HepG2 (cell line): ENCODE measurements around the gene PTGES. TPM values are rescaled to one million over a fixed set of nuclear protein-coding genes. Genes with fewer than 3 reads are reported as not detected.
A peak's percentile ranks its signal among the peaks of the same experiment; 100 is the strongest.

Source experiments
- ATAC-seq: fragments of 200-7000 bp; cut with Tn5 transposase; 3 replicates; pipeline ENCODE4 v1.9.1; 2020; ENCODE audit warnings: mild to moderate bottlenecking, moderate library complexity
- BruUV-seq: library from RNA; stranded (reverse); fragments of 400-500 nt; replicated peaks from 2 replicates; lab custom pipeline; 2021; lab: Mats Ljungman, UMichigan
- CTCF ChIA-PET: fragments of 300-600 bp; formaldehyde crosslinking; extraction: SDS; loops from one replicate; lab custom pipeline; 2021; ENCODE audit warnings: low total read pairs, inconsistent platforms, low intra/inter-chr PET ratio; lab: Yijun Ruan, JAX
- POLR2A ChIA-PET: fragments of 350-600 bp; sonication (Branson Sonifier 250); formaldehyde crosslinking; loops from one replicate; lab custom pipeline; 2020; ENCODE audit warnings: antibody characterized with exemption, inconsistent platforms; lab: Yijun Ruan, JAX
- DNase-seq: peaks from one replicate; pipeline ENCODE4 v3.0.0-alpha.2; 2015; ENCODE audit warnings: low spot score
- FAIRE-seq: peaks from 3 replicates; lab custom pipeline; 2011; peaks lifted over from hg19 to GRCh38; lab: Jason Lieb, UNC
- H2AFZ ChIP-seq: one replicate; pipeline ENCODE4 v1.6.1; 2011; ENCODE audit warnings: low read length, inconsistent platforms
- H3K27ac ChIP-seq: fragments of 300-600 bp; 3 replicates; pipeline ENCODE4 v1.8.0; 2011; ENCODE audit warnings: mixed run types, mild to moderate bottlenecking, mixed read lengths, low read length, inconsistent platforms; ENCODE audit not compliant: insufficient read depth; ENCODE audit errors: extremely low read length
- H3K27me3 ChIP-seq, 2 experiments: fragments of 200-600 bp in 1 of 2; 2 replicates in 1 of 2; 3 replicates in 1 of 2; pipeline versions ENCODE4 v1.6.0 to v1.8.0; 2011; ENCODE audit warnings: low read length in 2 of 2, mild to moderate bottlenecking in 2 of 2, moderate library complexity in 2 of 2, inconsistent platforms in 1 of 2; ENCODE audit not compliant: insufficient read depth in 2 of 2, control insufficient read depth in 1 of 2
- H3K36me3 ChIP-seq, 2 experiments: fragments of 200-600 bp in 1 of 2; replicated peaks in 1 of 2; 2 replicates in 1 of 2; 3 replicates in 1 of 2; pipeline versions ENCODE4 v1.5.1 to v1.8.0; 2011; ENCODE audit warnings: low read length in 2 of 2, inconsistent platforms in 1 of 2; ENCODE audit not compliant: insufficient read depth in 2 of 2, control insufficient read depth in 1 of 2
- H3K4me1 ChIP-seq: 2 replicates; pipeline ENCODE4 v1.5.1; 2012; ENCODE audit warnings: low read length, inconsistent platforms; ENCODE audit not compliant: insufficient read depth
- H3K4me2 ChIP-seq: 2 replicates; pipeline ENCODE4 v1.6.0; 2011; ENCODE audit warnings: low read depth, low read length, inconsistent platforms
- H3K4me3 ChIP-seq, 3 experiments: fragments of 200-600 bp in 1 of 3; sonication (generic), shearing (Covaris generic) in 1 of 3; replicated peaks in 1 of 3; 2 replicates each; pipeline ENCODE4 v1.5.1; 2011 to 2016; ENCODE audit warnings: low read length in 3 of 3, inconsistent platforms in 2 of 3, low read depth in 2 of 3, mild to moderate bottlenecking in 2 of 3, control low read depth in 1 of 3, mixed read lengths in 1 of 3; ENCODE audit not compliant: insufficient read depth in 1 of 3
- H3K79me2 ChIP-seq: one replicate; pipeline ENCODE4 v1.6.1; 2011; ENCODE audit warnings: low read length, inconsistent platforms; ENCODE audit not compliant: insufficient read depth
- H3K9ac ChIP-seq: 2 replicates; pipeline ENCODE4 v1.6.0; 2011; ENCODE audit warnings: mild to moderate bottlenecking, low read depth, low read length, inconsistent platforms; ENCODE audit not compliant: insufficient read depth
- H3K9me3 ChIP-seq: 2 replicates; pipeline ENCODE4 v1.5.1; 2012; ENCODE audit warnings: mild to moderate bottlenecking, low read length
- H4K20me1 ChIP-seq: 2 replicates; pipeline ENCODE4 v1.6.0; 2011; ENCODE audit warnings: inconsistent platforms, mild to moderate bottlenecking, low read length, moderate library complexity; ENCODE audit not compliant: insufficient read depth
- CBX1 ChIP-seq: IDR thresholded peaks from one replicate; pipeline ENCODE4 v1.6.1; 2016; ENCODE audit warnings: antibody characterized with exemption, low read depth
- CEBPZ ChIP-seq: IDR thresholded peaks from 2 replicates; pipeline ENCODE4 v1.6.1; 2012; ENCODE audit warnings: low read length, improper control_type of control experiment
- CENPX ChIP-seq: sonication (generic); formaldehyde crosslinking; IDR thresholded peaks from 2 replicates; pipeline ENCODE4 v1.9.0; 2021; ENCODE audit warnings: mild to moderate bottlenecking, missing genetic modification reagents, moderate library complexity
- DMAP1 ChIP-seq: IDR thresholded peaks from 2 replicates; pipeline ENCODE4 v1.6.1; 2016
- HNF4A ChIP-seq: sonication (generic); formaldehyde crosslinking; IDR thresholded peaks from 2 replicates; pipeline ENCODE4 v1.4.0; 2020; ENCODE audit warnings: missing genetic modification reagents
- ONECUT2 ChIP-seq: sonication (generic); formaldehyde crosslinking; IDR thresholded peaks from 2 replicates; pipeline ENCODE4 v1.4.0; 2020; ENCODE audit warnings: missing genetic modification reagents
- PAXIP1 ChIP-seq: sonication (generic); formaldehyde crosslinking; conservative IDR thresholded peaks from 2 replicates; pipeline ENCODE4 v1.4.0; 2020; ENCODE audit warnings: mild to moderate bottlenecking, missing genetic modification reagents, moderate library complexity
- RFX3 ChIP-seq: IDR thresholded peaks from 2 replicates; pipeline ENCODE4 v1.6.1; 2016; ENCODE audit warnings: missing biosample characterization, missing genetic modification reagents
- RNF2 ChIP-seq: fragments of 450-650 bp; conservative IDR thresholded peaks from 2 replicates; pipeline ENCODE4 v1.6.1; 2016; ENCODE audit warnings: low read depth
- TEAD3 ChIP-seq: optimal IDR thresholded peaks from 2 replicates; pipeline ENCODE3; 2016; ENCODE audit warnings: borderline replicate concordance
- TFE3 ChIP-seq: IDR thresholded peaks from 2 replicates; pipeline ENCODE4 v1.6.1; 2016
- ZBTB46 ChIP-seq: sonication (generic); formaldehyde crosslinking; IDR thresholded peaks from 2 replicates; pipeline ENCODE4 v1.4.0; 2020; ENCODE audit warnings: mild to moderate bottlenecking, missing genetic modification reagents, borderline replicate concordance
- ZMYM3 ChIP-seq: sonication (generic); formaldehyde crosslinking; IDR thresholded peaks from 2 replicates; pipeline ENCODE4 v1.5.1; 2020; ENCODE audit warnings: mild to moderate bottlenecking, missing genetic modification reagents
- ZNF367 ChIP-seq: sonication (generic); formaldehyde crosslinking; IDR thresholded peaks from 2 replicates; pipeline ENCODE4 v1.4.0; 2020; ENCODE audit warnings: missing genetic modification reagents, borderline replicate concordance
- ZNF572 ChIP-seq: sonication (generic); formaldehyde crosslinking; IDR thresholded peaks from 2 replicates; pipeline ENCODE4 v1.5.1; 2020; ENCODE audit warnings: mild to moderate bottlenecking, missing genetic modification reagents
- WGBS: methylation state at CpG from one replicate; pipeline ENCODE4 v1.1.6; 2017; ENCODE audit warnings: low lambda C conversion rate; 5-methylcytosine and 5-hydroxymethylcytosine counted together
- in situ Hi-C: cut with HindIII; loops from 2 replicates; pipeline ENCODE4 v1.10.0; 2017; ENCODE audit warnings: low pct_unique_long_range_greater_than_20kb; ENCODE audit not compliant: extremely low pct_ligation_motif_present
- intact Hi-C: fragments of 100-400 bp; cut with micrococcal nuclease; formaldehyde crosslinking; loops from one replicate; pipeline ENCODE4 v1.10.0; 2022; ENCODE audit not compliant: unreplicated experiment
- polyA plus RNA-seq, 8 experiments: library from polyadenylated mRNA; depleted of rRNA in 3 of 8; stranded (reverse) in 7 of 8; unstranded in 1 of 8; fragments of >200 nt; fragmentation: Illumina TruSeq in 4 of 8; extraction: Trizol in 4 of 8; gene quantifications; 2 replicates each; pipeline versions ENCODE4 v1.2.1 to v1.2.3, GENCODE V29; 2011 to 2016; ENCODE audit warnings: low read depth in 4 of 8, missing spikeins in 1 of 8, mixed read lengths in 1 of 8; ENCODE audit not compliant: insufficient read depth in 1 of 8
- total RNA-seq, 5 experiments: library from RNA; depleted of rRNA; stranded (reverse); fragments of >200 nt; fragmentation: Illumina TruSeq; extraction: Trizol; gene quantifications; 2 replicates each; pipeline ENCODE4 v1.2.3, GENCODE V29; 2016; ENCODE audit warnings: low read depth in 1 of 5

The PTGES gene
- total and polyA plus RNA-seq, 2 of the 13 experiments (the other 11 are each of a cell fraction or from before 2014, with no cell fraction given): 0.07 TPM; not detected in 1

GRCh38 chr9:129761293-129761900, 8.6 kb upstream of the PTGES start:
- ChIA-PET CTCF (no interaction called here), POLR2A (no interaction called here)
- no peak overlapping the region for H3K27ac ChIP-seq
- H3K9me3 ChIP-seq: no peaks in the 10 kb centered on the region
- no peaks in the 10 kb centered on the region for H3K79me2 ChIP-seq
- no peak for FAIRE-seq
- intact Hi-C loops (loop anchor here (1.0 kb wide), 1 partner anchor 16 kb away; no protein-coding TSS in a partner anchor), in situ Hi-C loops (no loop called here)
- 46% methylated on average over 7 of the region's 11 CpGs for WGBS
- DNase-seq: no peak
- no peak overlapping the region for H2AFZ ChIP-seq
- no TSS peak for BruUV-seq
- peak overlapping the region; percentile 68 for H3K4me2 ChIP-seq
- H3K4me1 ChIP-seq: peaks cover 26% of the 10 kb centered on the region
- ATAC-seq: peak; percentile 77
- peaks cover 2 to 13% of the 10 kb centered on the region in 2 experiments; a peak in 3 of 5 replicates for H3K27me3 ChIP-seq
- peak overlapping the region in 1 of 3 experiments; percentile 25; a peak in 1 of 6 replicates for H3K4me3 ChIP-seq
- H3K9ac ChIP-seq: no peak overlapping the region
- no peaks in the 10 kb centered on the region for H4K20me1 ChIP-seq
- H3K36me3 ChIP-seq: no peaks in the 10 kb centered on the region
- TF ChIP-seq TFE3 (CRISPR knock-in tag) (no peak), CEBPZ (no peak), RNF2 (no peak), ONECUT2 (CRISPR knock-in tag) (no peak), DMAP1 (CRISPR knock-in tag) (no peak), ZMYM3 (CRISPR knock-in tag) (0 out of 2 replicates have a peak, but pooled peaks have one; percentile 29), RFX3 (CRISPR knock-in tag) (no peak), ZNF572 (no peak; the same call in 1 of the 2 replicates), ZNF367 (CRISPR knock-in tag) (no peak), HNF4A (CRISPR knock-in tag) (peak; percentile 58), ZBTB46 (CRISPR knock-in tag) (no peak), TEAD3 (CRISPR knock-in tag) (peak; percentile 35), CENPX (CRISPR knock-in tag) (no peak), CBX1 (no peak), PAXIP1 (CRISPR knock-in tag) (peak; percentile 45; the same call in 1 of the 2 replicates)
